ENCODE results near the gene LRIT2.

Gene LRIT2

GRCh38 chr10:84264611-84265141 is 39.3 kb upstream of the LRIT2 start (continued):
- TF ChIP-seq ZNF692 (tag by site-specific recombination; IDR thresholded peaks at IDR 0.05) = no peak
- no peak for TF ChIP-seq ZNF501 (tag by site-specific recombination; IDR thresholded peaks at IDR 0.05)
- TF ChIP-seq SALL2 (tag by site-specific recombination; IDR thresholded peaks at IDR 0.05; ENCODE audit: borderline replicate concordance) = no peak
- no peak for TF ChIP-seq ZNF585B (tag by site-specific recombination; IDR thresholded peaks at IDR 0.05)
- TF ChIP-seq ZNF341 (tag by site-specific recombination; IDR thresholded peaks at IDR 0.05; ENCODE audit: low read depth) = no peak

GRCh38 chr10:84263716-84264115 is 38.4 kb upstream of the LRIT2 start:
- POLR2A ChIA-PET = no interaction called here
- no peak for TF ChIP-seq ZNF121 (tag by site-specific recombination; IDR thresholded peaks at IDR 0.05)
- no peak for TF ChIP-seq ZXDB (tag by site-specific recombination; IDR thresholded peaks at IDR 0.05)
- TF ChIP-seq ZBTB6 (tag by site-specific recombination; IDR thresholded peaks at IDR 0.05) = no peak
- no peak for TF ChIP-seq ZSCAN4 (tag by site-specific recombination; IDR thresholded peaks at IDR 0.05)
- TF ChIP-seq ZNF324 (tag by site-specific recombination; IDR thresholded peaks at IDR 0.05) = no peak
- CTCF ChIA-PET = interaction anchor here (0.7 to 11.7 kb wide), 14 partner anchors 10 to 674 kb away, joined by 3 to 291 read pairs (median 4); no protein-coding TSS in a partner anchor
- Histone ChIP-seq H3K9me3 (ENCODE audit: control insufficient read depth, insufficient read depth, low read depth, low read length) (no peaks in the 10 kb centered on the region), H3K27ac (ENCODE audit: extremely low read depth, low read depth, low read length) (no peak overlapping the region), H3K36me3 (ENCODE audit: control insufficient read depth in 2 of 2, insufficient read depth in 1 of 2, low read length in 2 of 2) (no peaks in the 10 kb centered on the region), H3K4me3 (ENCODE audit: low read depth, low read length) (no peak overlapping the region), H3K4me1 (ENCODE audit: control insufficient read depth, insufficient read depth, low read length) (no peaks in the 10 kb centered on the region)

GRCh38 chr10:84262190-84262956 is 37.0 kb upstream of the LRIT2 start:
- no peaks in the 10 kb centered on the region for H3K36me3 ChIP-seq (ENCODE audit: control insufficient read depth in 2 of 2, insufficient read depth in 1 of 2, low read length in 2 of 2)
- H3K9me3 ChIP-seq (ENCODE audit: control insufficient read depth, insufficient read depth, low read depth, low read length) = no peaks in the 10 kb centered on the region
- no peak for TF ChIP-seq ZNF544 (tag by site-specific recombination; IDR thresholded peaks at IDR 0.05)
- TF ChIP-seq PRDM4 (tag by site-specific recombination; IDR thresholded peaks at IDR 0.05) = no peak
- no peak for TF ChIP-seq BCL11B (tag by site-specific recombination; IDR thresholded peaks at IDR 0.05; ENCODE audit: low read depth)
- no peak for TF ChIP-seq PRDM1 (tag by site-specific recombination; IDR thresholded peaks at IDR 0.05)
- TF ChIP-seq ZNF473 (tag by site-specific recombination; IDR thresholded peaks at IDR 0.05) = no peak
- TF ChIP-seq ZNF518A (tag by site-specific recombination; conservative IDR thresholded peaks at IDR 0.05; ENCODE audit: low read depth) = no peak
- TF ChIP-seq ZNF596 (tag by site-specific recombination; IDR thresholded peaks at IDR 0.05) = no peak
- no peak for TF ChIP-seq ZSCAN16 (tag by site-specific recombination; IDR thresholded peaks at IDR 0.05)
- no peak overlapping the region for H3K4me3 ChIP-seq (ENCODE audit: low read depth, low read length)
- ChIA-PET CTCF (interaction anchor here (1.3 to 11.7 kb wide), 6 partner anchors 112 to 276 kb away, joined by 3 to 291 read pairs (median 8); no protein-coding TSS in a partner anchor), POLR2A (no interaction called here)
- no peak overlapping the region for H3K27ac ChIP-seq (ENCODE audit: extremely low read depth, low read depth, low read length)
- H3K4me1 ChIP-seq (ENCODE audit: control insufficient read depth, insufficient read depth, low read length) = no peaks in the 10 kb centered on the region
